HG02610 (cell line): Measurements from ENCODE around the gene GALNT9.
"Not testable (repeated sequence)": the region's sequence is repeated elsewhere in the genome, so short reads cannot be mapped to it uniquely, and the experiment has no call there.

Experiments used
- ATAC-seq: cut with Tn5 transposase; IDR thresholded peaks from one replicate; pipeline ENCODE4 v1.9.1; 2021; ENCODE audit warnings: mild to moderate bottlenecking, moderate library complexity; ENCODE audit not compliant: unreplicated experiment

The GALNT9 gene

GRCh38 chr12:132149526-132149925 is 179.9 kb downstream of the GALNT9 start:
- ATAC-seq = not testable (repeated sequence)

GRCh38 chr12:132148368-132149045 is 180.9 kb downstream of the GALNT9 start:
- ATAC-seq = no peak

GRCh38 chr12:132147423-132148367 is 181.7 kb downstream of the GALNT9 start:
- ATAC-seq = no peak

GRCh38 chr12:132146772-132147422 is 182.5 kb downstream of the GALNT9 start:
- ATAC-seq = no peak
